Hippocampal formation (tissue), 2 donors: Measurements from ENCODE around the gene SIAH3.
"Not testable (repeated sequence)": the region's sequence is repeated elsewhere in the genome, so short reads cannot be mapped to it uniquely, and the experiment has no call there.

ENCODE experiments used
- DNase-seq, 2 donors: peaks; one replicate each; lab custom pipeline; 2025; lab: John Stamatoyannopoulos, UW

Gene SIAH3

DNA sequence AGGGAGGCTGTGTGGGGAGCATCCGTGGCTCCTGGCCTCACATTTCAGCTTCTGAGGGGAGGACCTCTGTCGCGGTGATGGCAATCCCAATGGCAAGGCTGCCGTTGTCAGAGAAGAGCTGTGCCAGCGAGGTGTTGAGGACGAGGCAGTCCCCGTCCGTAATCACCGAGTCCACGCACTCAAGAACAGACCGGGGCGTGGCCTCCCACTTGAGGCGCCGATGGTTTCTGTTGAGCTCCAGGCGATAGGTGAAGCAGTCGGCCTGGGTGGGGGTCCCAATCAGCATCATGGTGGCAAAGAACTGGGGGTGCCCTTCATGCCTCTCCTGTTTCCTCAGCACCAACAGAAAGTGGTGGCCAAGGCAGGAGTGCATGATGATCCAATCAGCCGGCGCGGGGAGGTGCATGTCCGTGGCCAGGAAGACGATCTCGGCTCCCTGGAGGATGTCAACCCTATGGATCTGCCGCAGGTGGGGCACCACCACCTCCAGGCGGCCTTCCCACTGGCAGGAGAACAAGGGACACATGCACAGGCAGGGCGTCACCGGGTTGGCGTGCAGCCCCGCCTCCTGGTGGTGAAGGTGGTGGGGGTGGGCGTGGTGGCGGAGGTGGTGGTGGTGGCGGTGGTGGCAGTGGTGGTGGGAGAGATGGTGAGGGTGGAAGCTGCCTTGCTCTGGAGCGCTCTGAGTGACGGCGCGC lies 68.1 kb downstream of the SIAH3 start:
- DNase-seq = no peak

DNA sequence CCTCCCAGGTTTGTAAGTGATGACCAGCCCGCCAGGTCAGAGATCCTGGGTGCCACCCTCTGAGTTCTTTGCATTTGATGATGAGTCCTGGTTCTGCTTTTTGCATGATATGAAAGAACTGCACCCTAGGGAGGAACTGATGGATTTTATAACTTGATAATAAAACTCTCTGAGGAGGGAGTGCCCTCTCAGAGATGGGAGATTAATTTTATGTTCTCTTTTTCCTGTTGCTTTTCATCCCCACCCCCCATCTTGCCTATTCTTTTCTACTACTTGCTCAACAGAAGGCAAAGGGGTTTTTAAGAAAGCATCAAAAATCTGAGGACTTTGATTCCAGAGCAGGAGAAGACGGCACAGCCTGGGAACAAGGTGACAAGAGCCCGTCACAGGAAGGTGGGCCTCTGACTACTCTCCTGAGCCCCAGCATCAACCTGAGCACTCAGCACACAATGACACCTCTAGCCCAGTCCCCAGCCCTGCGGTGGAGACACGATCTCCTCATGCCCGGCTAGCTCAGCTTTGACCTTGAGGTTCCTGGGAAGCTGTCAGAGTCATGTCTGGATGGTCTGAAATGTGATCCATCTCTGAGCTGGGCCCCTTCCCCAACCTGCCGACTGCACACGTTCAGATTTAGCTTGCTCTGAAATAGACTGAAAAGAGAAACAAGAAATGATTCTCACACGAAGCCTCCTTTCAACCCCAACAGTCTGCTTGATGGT lies 69.1 kb downstream of the SIAH3 start:
- DNase-seq = no peak

DNA sequence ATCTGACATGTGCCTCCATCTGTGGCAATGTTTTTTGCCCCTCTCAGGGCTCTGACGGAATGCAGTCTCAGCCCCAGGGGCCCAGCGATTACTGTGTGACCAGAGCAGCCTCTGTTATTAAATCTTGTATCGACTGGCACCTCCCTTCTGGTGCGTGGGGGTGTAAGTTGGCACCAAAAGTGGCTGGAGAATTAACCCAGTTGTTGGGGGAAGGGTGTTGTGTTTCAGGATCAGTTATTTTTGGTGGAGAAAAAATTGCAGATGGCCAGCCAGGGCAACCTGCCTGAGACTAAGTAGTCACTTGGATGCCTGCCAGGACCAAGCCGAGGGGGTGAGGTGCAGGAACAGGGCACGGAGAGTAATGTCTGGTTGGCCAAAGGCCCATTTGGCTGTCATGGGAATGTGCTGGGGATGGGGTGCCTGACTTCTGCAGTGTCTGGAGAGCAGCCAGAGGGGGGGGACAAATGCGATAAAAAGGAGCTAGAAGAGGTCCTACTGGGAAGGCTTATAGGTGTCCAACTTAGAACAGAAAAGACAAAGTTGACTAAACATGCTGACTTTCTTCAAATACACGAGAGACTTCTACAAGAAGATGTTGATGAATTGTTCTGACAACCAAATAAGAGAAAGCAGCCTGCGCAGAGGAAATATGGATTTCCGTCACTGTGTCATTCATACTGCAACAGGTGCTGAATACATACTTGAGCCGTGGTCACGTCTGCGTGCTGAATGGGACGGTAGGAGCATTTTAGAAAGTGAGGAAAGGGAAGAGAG lies 69.8 kb downstream of the SIAH3 start:
- DNase-seq = no peak

DNA sequence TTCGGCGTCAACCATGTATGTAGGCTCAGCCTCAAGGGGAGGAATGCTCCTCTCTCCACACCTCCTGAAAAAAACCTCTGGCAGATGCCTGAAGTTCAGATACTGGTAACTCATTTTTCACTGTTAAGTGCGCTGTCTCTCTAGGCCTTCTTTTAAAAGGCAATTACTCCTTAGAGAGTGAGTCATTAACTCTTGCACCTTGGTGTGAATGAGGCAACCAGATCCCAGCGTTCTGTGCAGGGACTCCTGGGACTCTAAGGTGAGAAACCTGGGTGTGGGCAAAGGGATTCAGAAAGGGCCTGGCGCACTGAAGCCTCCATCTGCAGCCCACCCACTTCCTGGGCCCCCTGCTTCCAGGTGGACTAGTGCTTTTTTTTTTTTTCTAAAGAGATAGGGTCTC lies 71.7 kb downstream of the SIAH3 start:
- DNase-seq = no peak

DNA sequence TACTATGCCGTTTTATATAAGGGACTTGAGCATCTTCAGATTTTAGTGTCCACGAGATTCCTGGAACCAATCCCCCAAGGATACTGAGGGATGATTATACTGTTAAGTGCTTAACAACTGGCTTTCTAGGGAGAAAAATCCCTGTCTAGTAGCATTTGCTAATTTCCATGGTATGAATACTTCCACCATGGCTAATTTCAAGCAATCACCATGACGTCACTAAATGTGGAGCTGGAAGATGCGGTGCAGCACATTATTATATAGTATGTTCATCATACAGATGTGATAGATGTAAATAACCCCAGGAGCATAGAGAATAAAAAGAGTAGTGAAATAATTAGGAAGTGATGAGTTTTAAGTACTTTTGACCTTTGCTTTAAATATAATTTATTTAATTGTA lies 72.7 kb downstream of the SIAH3 start:
- DNase-seq = no peak

DNA sequence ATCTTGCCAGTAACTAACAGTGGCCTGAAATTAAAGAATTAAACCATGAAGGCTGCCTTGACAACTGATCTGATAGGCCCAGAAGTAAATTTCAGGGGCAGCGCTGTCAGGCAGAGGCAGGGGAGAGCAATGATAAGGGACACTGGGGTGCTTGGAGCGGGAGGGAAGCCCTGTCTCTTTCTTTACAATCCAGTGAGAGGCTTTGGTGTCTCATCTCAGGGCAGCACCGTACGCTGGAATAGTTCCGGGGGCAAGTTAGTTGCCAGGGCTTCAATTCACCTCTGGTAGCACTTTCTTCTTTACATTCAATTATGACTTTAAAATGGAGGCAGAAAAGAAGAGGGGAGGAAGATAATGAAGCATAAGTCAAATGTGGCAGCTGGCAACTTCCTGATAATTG lies 74.8 kb downstream of the SIAH3 start:
- DNase-seq = no peak

DNA sequence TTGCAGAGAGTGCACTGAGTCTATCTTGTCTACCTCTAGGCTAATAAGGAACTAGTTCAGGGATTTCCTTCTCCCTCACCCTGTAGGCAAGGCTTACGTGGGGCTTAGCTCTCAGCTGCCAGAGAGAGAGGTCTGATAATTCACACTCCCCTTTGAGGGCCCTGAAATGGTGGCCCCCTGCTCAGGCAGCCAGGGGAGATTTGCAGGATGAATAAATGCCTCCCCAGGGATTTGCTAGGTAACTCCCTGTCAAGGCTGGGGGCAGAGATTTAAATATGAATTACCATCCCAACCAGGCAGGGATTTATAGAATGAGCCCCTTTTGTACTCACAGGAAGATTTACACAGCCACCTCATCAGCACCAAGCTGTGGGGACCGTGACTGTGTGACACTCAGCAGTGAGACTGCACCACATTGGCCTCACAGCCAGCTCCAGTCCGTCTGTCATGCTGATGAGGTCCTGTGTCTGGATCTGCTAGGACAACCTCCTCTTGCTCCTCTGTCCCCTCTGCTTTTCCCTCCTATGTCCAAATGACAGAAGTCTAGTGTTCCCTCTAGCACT lies 76.1 kb downstream of the SIAH3 start:
- no peak for DNase-seq

DNA sequence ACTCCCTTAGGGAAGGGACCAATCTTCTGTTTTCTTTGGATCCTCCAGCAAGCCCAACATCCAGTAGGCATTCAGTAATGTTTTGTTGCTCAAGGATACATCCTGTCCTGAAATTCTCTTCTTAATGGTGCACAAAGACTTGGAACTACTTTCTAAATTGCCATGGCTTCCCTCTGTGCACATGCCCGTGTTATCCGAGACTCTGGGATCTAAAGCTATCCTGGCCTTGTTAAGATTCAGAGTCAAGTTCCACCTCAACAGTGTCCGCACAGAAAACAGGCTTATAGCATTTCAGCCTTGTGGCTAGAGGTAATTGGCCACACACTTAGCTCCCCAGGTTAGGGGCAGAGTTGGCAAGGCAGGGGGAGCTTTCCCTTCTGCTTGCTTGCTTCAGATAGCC lies 77.6 kb downstream of the SIAH3 start:
- DNase-seq = no peak

DNA sequence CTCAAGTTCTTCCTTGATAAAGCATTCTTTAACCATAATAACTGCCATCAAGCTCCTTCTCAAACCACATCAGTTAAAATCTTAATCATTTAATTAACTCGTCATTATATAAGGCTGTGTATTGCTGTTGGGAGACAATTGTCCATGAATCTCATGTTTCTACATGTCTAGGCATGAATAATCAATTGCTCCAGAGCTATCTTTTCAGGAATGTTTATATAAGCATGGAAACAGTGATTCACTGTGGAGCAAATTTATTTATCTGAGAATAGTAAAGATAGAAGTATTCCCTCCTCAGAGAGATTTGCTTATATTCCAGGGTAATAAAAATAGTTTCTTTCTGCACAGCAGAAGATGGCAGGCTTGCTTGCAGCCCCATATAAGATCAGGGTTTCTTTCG lies 78.3 kb downstream of the SIAH3 start:
- no peak for DNase-seq

DNA sequence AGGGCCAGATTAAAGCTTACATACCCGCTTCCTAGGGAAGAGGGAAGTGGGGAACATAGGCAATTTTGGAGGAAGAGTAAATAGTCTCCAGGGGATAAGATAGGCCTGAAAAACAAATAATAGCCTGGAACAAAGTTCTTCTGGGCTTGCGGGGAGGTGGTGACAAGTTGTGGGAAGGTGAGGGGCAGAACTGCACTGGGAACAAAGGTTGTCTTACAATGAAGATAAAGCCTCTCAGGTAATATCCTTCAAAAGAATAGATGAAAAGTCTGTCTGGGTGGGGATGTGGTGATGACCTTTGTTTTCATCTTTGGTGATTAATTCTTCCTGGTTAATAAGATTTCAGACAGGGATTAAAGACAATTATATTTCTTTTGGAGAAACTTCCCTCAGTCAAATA lies 80.7 kb downstream of the SIAH3 start:
- DNase-seq = no peak

DNA sequence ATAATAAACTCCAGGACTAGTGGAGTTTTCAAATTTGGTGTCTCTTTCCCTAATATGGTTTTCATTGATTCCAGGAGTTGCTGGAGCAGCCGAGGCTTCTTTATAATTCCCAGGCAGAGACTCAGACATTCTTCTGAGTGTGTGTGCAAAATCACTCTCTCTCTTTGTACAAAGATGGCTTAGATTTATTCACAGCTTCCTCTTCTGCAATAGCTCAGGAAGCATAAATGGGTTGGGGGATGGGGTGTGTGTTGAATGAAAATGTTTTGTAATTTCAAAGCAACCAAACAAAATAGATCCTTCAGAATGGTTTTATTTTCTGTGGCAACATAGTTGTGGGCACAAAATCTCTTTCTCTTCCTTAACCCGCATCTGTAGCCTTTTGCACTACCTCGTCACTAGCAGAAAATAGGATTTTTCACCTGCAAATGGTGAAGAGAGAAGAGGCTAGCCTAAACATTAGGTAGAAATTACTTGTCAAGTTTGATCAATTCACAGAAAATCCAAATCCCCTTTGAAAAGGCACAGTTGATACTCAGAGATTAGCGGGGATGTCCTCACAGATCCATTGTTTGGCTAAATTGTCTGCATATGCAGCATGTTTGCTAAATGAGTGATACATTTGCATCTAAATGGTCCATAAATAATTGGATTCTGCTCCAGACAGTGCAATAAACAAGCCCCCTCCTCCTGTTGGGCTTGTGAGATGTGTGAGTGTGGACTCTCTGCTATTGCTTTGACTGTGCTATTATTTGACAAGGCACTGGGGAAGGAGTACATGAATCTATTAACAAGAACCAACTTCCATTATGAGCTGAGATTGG lies 82.7 kb downstream of the SIAH3 start:
- DNase-seq = no peak

DNA sequence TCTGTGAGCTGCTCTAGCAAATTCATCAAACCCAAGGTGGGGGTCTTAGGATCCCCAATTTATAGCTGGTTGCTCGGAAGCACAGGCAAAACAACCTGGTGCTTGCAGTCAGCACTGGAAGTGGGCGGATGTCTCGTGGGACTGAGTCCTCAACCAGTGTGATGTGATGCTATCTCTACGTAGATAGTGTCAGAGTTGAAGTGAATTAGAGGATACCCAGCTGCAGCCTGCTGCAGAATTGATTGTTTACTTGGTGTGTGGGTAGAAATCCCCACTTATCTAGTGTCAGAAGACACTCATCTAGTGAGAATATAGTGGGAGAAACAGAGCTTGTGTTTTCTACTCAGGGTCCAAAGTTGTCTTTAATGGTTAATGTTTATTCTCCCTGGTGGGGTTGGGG lies 86.1 kb downstream of the SIAH3 start:
- DNase-seq = no peak

DNA sequence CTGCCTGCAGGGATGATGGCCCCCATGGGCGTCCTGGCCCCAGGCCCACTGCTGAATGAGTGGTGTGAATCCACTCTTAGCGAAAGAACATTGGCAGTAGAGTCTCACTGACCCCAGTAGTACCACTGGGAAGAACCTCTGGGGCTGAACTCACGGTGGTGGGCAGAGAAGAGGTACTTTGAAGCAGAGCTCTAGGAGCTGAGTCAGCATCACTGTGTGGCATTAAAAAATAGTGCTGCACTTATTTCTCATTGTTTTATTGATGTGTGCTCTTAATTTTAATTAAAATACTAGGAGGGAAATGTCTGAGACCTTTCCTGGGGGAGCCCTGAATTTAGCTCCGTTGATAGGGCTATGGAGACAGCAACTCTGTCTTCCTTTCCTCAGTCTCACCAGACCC lies 88.1 kb downstream of the SIAH3 start:
- no peak for DNase-seq

DNA sequence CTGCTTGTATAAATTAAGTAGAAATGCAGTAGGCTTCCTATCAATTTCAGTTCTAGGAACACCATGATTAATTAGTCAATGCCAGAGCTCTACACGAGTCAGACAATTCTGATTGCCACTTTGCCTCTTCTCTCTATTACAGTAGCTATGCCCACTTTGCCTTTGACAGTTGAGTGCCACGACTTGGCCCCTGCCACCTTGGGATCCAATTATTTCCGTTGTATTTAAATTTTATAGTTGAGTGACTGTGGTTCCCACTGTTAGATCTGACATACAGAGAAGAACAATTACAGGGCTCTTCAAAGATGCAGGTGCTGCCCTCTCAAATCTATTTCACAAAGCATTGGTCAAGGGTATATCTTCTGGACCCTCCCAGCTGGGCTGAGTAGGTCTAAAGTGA lies 94.0 kb downstream of the SIAH3 start:
- not testable (repeated sequence) for DNase-seq

DNA sequence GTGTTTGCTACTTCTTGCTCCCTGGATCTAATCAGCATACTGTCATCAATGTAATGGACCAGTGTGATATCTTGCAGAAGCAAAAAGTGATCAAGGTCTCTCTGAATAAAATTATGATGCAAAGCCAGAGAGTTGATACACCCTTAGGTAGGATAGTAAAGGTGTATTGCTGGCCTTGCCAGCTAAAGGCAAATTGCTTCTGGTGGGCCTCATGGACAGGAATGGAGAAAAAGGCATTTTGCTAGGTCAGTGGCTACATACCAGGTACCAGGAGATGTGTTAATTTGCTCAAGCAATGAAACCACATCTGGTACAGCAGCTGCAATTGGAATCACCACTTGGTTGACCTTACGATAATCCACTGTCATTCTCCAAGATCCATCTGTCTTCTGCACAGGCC lies 95.1 kb downstream of the SIAH3 start:
- not testable (repeated sequence) for DNase-seq

DNA sequence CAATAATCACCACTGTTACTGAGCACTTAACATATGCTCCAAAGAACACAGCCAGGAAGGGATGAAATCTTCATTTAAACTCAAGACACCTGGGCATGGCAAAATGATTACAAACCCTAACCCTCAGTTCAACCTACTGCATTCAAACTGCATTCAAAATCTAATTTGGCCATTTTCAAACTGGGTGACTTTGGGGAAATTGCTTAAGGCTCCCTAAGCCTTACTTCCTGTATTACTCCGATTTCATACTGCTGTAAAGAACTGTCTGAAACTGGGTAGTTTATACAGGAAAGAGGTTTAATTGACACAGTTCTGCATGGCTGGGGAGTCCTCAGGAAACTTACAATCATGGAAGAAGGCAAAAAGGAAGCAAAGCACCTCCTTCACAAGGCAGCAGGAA lies 99.0 kb downstream of the SIAH3 start:
- no peak for DNase-seq

DNA sequence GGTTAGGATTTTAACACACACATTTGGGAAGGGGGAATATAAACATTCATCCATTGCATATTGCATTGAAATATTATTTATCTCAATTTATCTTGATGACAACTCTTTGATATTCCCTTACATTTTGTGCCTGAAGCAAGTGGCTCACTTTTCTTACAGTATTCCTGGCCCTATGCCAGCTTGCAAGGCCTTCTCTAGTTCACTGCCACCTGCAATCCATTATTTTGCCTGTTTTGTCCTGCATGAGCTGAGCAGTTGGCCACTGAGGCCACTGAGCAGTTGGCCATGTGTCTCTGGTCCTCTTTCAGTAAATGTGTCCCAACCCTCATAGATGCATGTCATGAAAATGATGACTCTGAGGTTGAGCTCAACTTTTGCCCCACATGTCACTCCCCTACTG lies 99.7 kb downstream of the SIAH3 start:
- no peak for DNase-seq

DNA sequence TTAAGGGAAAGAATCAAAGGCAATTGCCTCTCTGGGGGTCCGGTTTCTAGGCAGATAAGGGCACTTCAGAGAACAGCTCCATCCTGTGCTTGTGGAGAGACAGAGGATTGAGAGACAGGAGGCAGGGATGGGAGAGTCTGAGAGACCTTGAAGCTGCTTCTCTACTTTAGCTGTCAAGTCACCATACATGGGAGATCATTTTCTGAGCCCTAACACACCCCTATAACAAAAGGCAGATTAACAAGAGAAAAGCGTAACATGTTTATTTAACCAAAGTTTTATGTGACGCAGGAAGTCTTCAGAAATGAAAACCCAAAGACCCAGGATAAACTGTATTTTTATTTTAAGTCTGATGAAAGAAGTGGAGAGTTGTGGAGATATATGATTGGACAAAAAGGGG lies 101.0 kb downstream of the SIAH3 start:
- no peak for DNase-seq

DNA sequence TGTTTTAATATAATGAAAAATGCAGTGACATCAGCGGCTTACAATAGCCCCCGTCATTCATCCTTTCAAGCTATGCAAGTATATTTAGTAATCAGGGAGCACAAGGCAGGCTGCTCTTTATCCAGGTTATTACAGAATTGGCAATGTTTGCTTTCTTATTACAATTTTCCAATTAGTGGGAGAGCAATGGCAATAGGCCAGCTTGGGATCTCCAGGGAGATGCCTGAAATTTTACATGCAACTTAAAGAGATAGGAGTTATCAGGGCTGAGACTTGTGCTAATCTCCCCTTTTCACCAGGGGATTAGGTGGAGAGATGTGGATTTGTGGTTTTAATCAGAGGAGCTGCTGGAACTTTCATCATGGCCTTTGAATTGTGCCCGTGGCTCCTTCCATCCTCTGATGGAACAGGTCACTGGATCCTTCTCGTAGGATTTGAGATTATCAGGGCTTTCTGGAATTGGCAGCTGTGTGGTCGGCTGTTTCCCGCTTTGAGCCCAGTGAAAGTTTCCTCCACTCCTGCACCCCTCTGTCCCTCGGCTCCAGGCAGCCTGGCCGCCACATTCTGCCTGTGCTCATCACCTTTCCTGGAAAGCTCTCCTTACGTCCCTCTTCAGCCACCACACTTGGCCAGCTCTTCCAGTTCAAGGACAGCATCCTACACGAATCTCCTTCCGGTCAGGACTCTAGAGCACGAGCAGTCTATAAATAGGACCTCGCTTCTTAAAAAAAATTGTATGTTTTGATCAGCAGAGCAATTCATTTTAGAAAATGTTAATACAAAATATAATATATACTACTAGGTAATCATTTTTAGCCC lies 102.4 kb downstream of the SIAH3 start:
- DNase-seq = no peak

DNA sequence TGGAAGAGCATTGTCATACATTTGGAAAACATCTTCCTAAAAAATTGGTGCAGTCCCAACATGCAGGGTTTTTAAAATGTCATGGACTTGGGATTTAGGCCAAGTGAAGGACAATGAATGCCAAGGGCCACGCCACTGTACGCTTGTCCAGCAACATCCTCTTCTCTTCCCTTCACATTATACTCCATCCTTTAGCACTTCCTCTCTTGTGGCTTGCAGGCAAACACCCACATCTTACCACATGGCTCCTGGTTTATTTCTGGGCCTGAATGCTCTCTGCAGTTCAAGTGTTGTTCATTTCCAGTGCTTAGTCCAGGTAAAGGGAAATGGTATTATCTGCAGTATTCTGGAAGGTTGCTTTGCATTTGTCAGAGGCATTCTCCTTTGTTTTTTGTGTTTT lies 104.5 kb downstream of the SIAH3 start:
- DNase-seq = no peak

DNA sequence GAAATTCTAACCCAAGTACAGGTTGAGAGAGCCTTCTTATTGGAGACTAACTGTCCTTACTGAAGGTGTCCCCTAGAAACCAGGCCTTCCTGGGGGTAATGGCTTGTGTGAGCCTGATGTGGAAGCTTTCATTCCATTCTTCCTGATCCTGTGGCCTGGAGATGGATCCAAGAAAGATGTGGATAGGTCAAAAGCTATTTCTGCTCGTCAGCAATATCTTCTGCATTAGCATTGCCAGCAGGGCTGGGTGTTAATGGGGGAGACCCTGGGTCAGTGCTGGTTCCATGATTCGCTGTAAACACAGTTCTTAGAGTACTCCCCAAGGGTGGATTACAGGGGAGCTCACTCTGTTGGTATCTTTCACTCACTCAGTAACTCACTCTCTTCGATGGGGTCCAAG lies 106.6 kb downstream of the SIAH3 start:
- DNase-seq = no peak
